Activated naive CD8-positive, alpha-beta T cell treated with anti-CD3 and anti-CD28 coated beads, Interleukin-2, amount 50 U/mL, for 16 hours (primary cell): ENCODE results near the gene LRP1B.

Source experiments
- DNase-seq: peaks from one replicate; pipeline ENCODE4 v3.0.0-alpha.2; 2020; ENCODE audit warnings: low read depth, low spot score

Gene LRP1B

DNA sequence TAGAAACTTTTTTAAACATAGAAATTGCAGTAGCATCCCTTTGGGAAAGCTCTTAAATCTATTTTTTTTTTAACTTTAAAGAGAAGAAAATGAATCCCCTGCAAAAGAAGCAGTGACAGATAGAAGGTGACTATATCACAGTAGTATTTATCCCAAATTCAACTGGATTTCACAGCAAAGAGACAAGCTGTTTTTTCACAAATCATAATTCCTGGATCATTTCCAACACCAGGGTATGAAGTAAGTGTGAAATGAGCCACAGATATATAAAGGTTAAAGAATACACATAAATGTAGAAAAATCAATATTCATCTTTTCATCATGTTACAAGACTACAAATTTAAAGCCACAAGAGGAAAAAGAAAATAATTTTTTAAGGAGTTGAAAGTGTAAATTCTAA, 1945.7 kb downstream of the LRP1B start:
- DNase-seq = no peak

DNA sequence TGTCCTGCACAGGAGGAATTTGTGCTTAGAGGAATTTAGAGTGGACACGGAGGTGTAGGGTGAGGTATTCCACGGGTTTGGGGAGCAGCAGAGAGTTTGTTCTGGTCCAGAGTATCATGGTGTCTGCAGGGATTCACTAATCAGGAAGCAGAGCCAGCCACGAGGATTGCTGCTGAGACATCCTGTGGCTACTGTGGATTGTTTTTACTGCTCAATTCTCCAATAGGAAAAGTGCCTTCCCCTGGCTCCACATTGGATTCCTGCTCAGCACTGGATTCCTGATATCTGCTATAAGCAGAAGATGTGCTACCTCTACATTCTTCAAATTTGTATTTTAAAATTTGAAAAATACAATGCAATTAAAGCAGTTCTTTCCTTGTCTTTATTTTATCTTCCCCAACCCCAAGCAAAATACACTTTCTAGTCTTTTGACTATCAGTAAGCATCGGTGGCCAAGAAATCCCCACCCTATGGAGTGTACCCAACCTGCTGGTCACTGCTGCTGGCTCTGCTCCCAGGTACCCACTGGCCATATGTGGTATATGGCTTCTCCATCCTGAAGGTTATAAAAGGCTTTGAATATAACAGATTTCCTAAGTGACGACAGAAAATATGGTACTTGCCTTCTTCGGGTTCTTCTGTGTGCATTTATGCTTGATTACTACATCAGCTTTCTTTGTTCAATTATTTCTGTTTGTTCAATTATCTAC, 1947.6 kb downstream of the LRP1B start:
- DNase-seq = no peak
